Measurements from ENCODE around the gene HMGN1. TPM values are rescaled to one million over a fixed set of nuclear protein-coding genes. Genes with fewer than 3 reads are reported as not detected.
A peak's percentile ranks its signal among the peaks of the same experiment; 100 is the strongest.
"Not testable (repeated sequence)": the region's sequence is repeated elsewhere in the genome, so short reads cannot be mapped to it uniquely, and the experiment has no call there.

The HMGN1 gene
- polyA plus RNA-seq, 1 experiment, result 288 TPM

GRCh38 chr21:39373634-39374033 is 24.7 kb upstream of the HMGN1 start:
- peak; percentile 33 for TF ChIP-seq CTCF (IDR thresholded peaks at IDR 0.05; ENCODE audit: low read depth, low read length)
- ChIA-PET CTCF (interaction anchor here (0.5 to 0.9 kb wide), 2 partner anchors 8 to 68 kb away, joined by 3 to 4 read pairs; no protein-coding TSS in a partner anchor), POLR2A (no interaction called here)
- no peak for DNase-seq (ENCODE audit: low read depth, low spot score)
- H3K27me3 ChIP-seq (ENCODE audit: control insufficient read depth, insufficient read depth, low read length), result peaks cover 6% of the 10 kb centered on the region
- H3K9me3 ChIP-seq (ENCODE audit: control insufficient read depth, insufficient read depth, low read length), result no peaks in the 10 kb centered on the region
- no peak overlapping the region for H3K27ac ChIP-seq (ENCODE audit: low read depth, low read length)
- H3K4me3 ChIP-seq (ENCODE audit: low read depth, low read length), result no peak overlapping the region

- H3K27ac ChIP-seq (ENCODE audit: low read depth, low read length); H3K4me3 ChIP-seq (ENCODE audit: low read depth, low read length); POLR2A ChIA-PET; CTCF ChIA-PET; H3K9me3 ChIP-seq (ENCODE audit: control insufficient read depth, insufficient read depth, low read length); DNase-seq (ENCODE audit: low read depth, low spot score); H3K27me3 ChIP-seq (ENCODE audit: control insufficient read depth, insufficient read depth, low read length): not testable (repeated sequence)
Observed at GRCh38 chr21:39369896-39370288, 21.0 kb upstream of the HMGN1 start.

- POLR2A ChIA-PET, result no interaction called here
- TF ChIP-seq CTCF (IDR thresholded peaks at IDR 0.05; ENCODE audit: low read depth, low read length), result no peak
- no peak for DNase-seq (ENCODE audit: low read depth, low spot score)
- Histone ChIP-seq H3K4me3 (ENCODE audit: low read depth, low read length) (no peak overlapping the region), H3K9me3 (ENCODE audit: control insufficient read depth, insufficient read depth, low read length) (no peaks in the 10 kb centered on the region), H3K27me3 (ENCODE audit: control insufficient read depth, insufficient read depth, low read length) (no peaks in the 10 kb centered on the region), H3K27ac (ENCODE audit: low read depth, low read length) (no peak overlapping the region)
- CTCF ChIA-PET, result no interaction called here
Observed at GRCh38 chr21:39367783-39368182, 18.9 kb upstream of the HMGN1 start.

- no peak overlapping the region for H3K27ac ChIP-seq (ENCODE audit: low read depth, low read length)
- no peaks in the 10 kb centered on the region for H3K27me3 ChIP-seq (ENCODE audit: control insufficient read depth, insufficient read depth, low read length)
- DNase-seq (ENCODE audit: low read depth, low spot score), result no peak
- ChIA-PET POLR2A (no interaction called here), CTCF (no interaction called here)
- no peaks in the 10 kb centered on the region for H3K9me3 ChIP-seq (ENCODE audit: control insufficient read depth, insufficient read depth, low read length)
- H3K4me3 ChIP-seq (ENCODE audit: low read depth, low read length), result no peak overlapping the region
- no peak for TF ChIP-seq CTCF (IDR thresholded peaks at IDR 0.05; ENCODE audit: low read depth, low read length)
Observed at GRCh38 chr21:39366563-39366962, 17.7 kb upstream of the HMGN1 start.

GRCh38 chr21:39364949-39365348 is 16.1 kb upstream of the HMGN1 start:
- ChIA-PET CTCF (no interaction called here), POLR2A (interaction anchor here (0.8 to 1.7 kb wide), 2 partner anchors 15 to 23 kb away, joined by 3 to 6 read pairs; a partner anchor contains a TSS)

More at GRCh38 chr21:39364949-39365348, 16.1 kb upstream of the HMGN1 start:
- no peaks in the 10 kb centered on the region for H3K27me3 ChIP-seq (ENCODE audit: control insufficient read depth, insufficient read depth, low read length)
- H3K4me3 ChIP-seq (ENCODE audit: low read depth, low read length), result no peak overlapping the region
- DNase-seq (ENCODE audit: low read depth, low spot score), result no peak
- no peaks in the 10 kb centered on the region for H3K9me3 ChIP-seq (ENCODE audit: control insufficient read depth, insufficient read depth, low read length)
- no peak overlapping the region for H3K27ac ChIP-seq (ENCODE audit: low read depth, low read length)
- no peak for TF ChIP-seq CTCF (IDR thresholded peaks at IDR 0.05; ENCODE audit: low read depth, low read length)
